SK-N-SH (cell line): Measurements from ENCODE around the gene FCER2. TPM values are rescaled to one million over a fixed set of nuclear protein-coding genes. Genes with fewer than 3 reads are reported as not detected.
A peak's percentile ranks its signal among the peaks of the same experiment; 100 is the strongest.

Experiments used
- CTCF ChIA-PET: fragments of 300-600, 350-600 bp; formaldehyde crosslinking; extraction: SDS; loops from one replicate; lab custom pipeline; 2021; lab: Yijun Ruan, JAX
- POLR2A ChIA-PET: fragments of 350-600 bp; sonication (Branson Sonifier 250); formaldehyde crosslinking; extraction: SDS; loops from one replicate; lab custom pipeline; 2020; ENCODE audit warnings: antibody characterized with exemption, inconsistent platforms; lab: Yijun Ruan, JAX
- DNase-seq: peaks from one replicate; pipeline ENCODE4 v3.0.0; 2012
- H2AFZ ChIP-seq: fragments of 200-600 bp; sonication (generic); 2 replicates; pipeline ENCODE4 v1.8.1; 2016; ENCODE audit warnings: antibody characterized with exemption, mild to moderate bottlenecking, low read depth
- H3F3A ChIP-seq: fragments of 200-600 bp; sonication (generic); replicated peaks from 2 replicates; pipeline ENCODE3; 2016; ENCODE audit warnings: antibody characterized with exemption, mild to moderate bottlenecking; ENCODE audit not compliant: insufficient read depth
- H3K27ac ChIP-seq, 2 experiments: fragments of 200-500 bp in 1 of 2; fragments of 200-600 bp in 1 of 2; sonication (Bioruptor generic) in 1 of 2; sonication (generic), shearing (Covaris generic) in 1 of 2; 2 replicates each; pipeline versions ENCODE4 v1.5.1 to v1.6.1; 2014 to 2016; ENCODE audit warnings: low read depth in 2 of 2, inconsistent platforms in 1 of 2, low read length in 1 of 2, mild to moderate bottlenecking in 1 of 2, mixed read lengths in 1 of 2
- H3K27me3 ChIP-seq: fragments of 200-600 bp; sonication (generic), shearing (Covaris generic); 2 replicates; pipeline ENCODE4 v1.6.1; 2016; ENCODE audit warnings: mixed run types; ENCODE audit not compliant: insufficient read depth
- H3K36me3 ChIP-seq, 2 experiments: fragments of 200-500 bp in 1 of 2; fragments of 200-600 bp in 1 of 2; sonication (Bioruptor generic) in 1 of 2; sonication (generic) in 1 of 2; replicated peaks in 1 of 2; 2 replicates each; pipeline versions ENCODE3 to v1.5.1; 2014 to 2016; ENCODE audit warnings: low read length in 1 of 2, mild to moderate bottlenecking in 1 of 2; ENCODE audit not compliant: insufficient read depth in 2 of 2, control insufficient read depth in 1 of 2
- H3K4me1 ChIP-seq, 2 experiments: fragments of 200-500 bp in 1 of 2; fragments of 200-600 bp in 1 of 2; sonication (Bioruptor generic) in 1 of 2; sonication (generic), shearing (Covaris generic) in 1 of 2; 2 replicates each; pipeline versions ENCODE4 v1.5.1 to v1.6.1; 2014 to 2016; ENCODE audit warnings: low read depth in 1 of 2, low read length in 1 of 2, mixed run types in 1 of 2; ENCODE audit not compliant: insufficient read depth in 2 of 2, control insufficient read depth in 1 of 2
- H3K4me2 ChIP-seq: fragments of 200-600 bp; sonication (generic), shearing (Covaris generic); 2 replicates; pipeline ENCODE4 v1.6.1; 2017; ENCODE audit warnings: mixed run types
- H3K4me3 ChIP-seq, 2 experiments: fragments of 200-500 bp in 1 of 2; fragments of 200-600 bp in 1 of 2; sonication (Bioruptor generic) in 1 of 2; sonication (generic), shearing (Covaris generic) in 1 of 2; 2 replicates each; pipeline versions ENCODE4 v1.5.1 to v1.8.1; 2014 to 2016; ENCODE audit warnings: low read depth in 2 of 2, inconsistent platforms in 1 of 2, low read length in 1 of 2, mild to moderate bottlenecking in 1 of 2, mixed read lengths in 1 of 2, moderate library complexity in 1 of 2
- H3K79me2 ChIP-seq: fragments of 200-600 bp; sonication (generic); 2 replicates; pipeline ENCODE4 v1.8.1; 2017; ENCODE audit warnings: mild to moderate bottlenecking; ENCODE audit not compliant: insufficient read depth
- H3K9ac ChIP-seq: fragments of 200-600 bp; sonication (generic); 2 replicates; pipeline ENCODE4 v1.6.1; 2017; ENCODE audit warnings: mixed run types
- H3K9me2 ChIP-seq: fragments of 200-600 bp; sonication (generic); 2 replicates; pipeline ENCODE4 v1.6.1; 2017; ENCODE audit warnings: mixed run types
- H3K9me3 ChIP-seq: fragments of 200-600 bp; sonication (generic); 2 replicates; pipeline ENCODE4 v1.6.1; 2017; ENCODE audit warnings: mixed run types, mild to moderate bottlenecking, moderate library complexity
- H4K20me1 ChIP-seq: fragments of 200-600 bp; sonication (generic); 2 replicates; pipeline ENCODE4 v1.6.1; 2017; ENCODE audit warnings: mild to moderate bottlenecking, mixed run types; ENCODE audit not compliant: insufficient read depth
- CHD2 ChIP-seq: fragments of 150-350 bp; IDR thresholded peaks from 2 replicates; pipeline ENCODE4 v1.6.1; 2018; ENCODE audit warnings: low read length; ENCODE audit not compliant: partially characterized antibody
- CTCF ChIP-seq: fragments of 200-600 bp; sonication (generic); IDR thresholded peaks from 2 replicates; pipeline ENCODE4 v1.6.1; 2017; ENCODE audit warnings: antibody characterized with exemption, mild to moderate bottlenecking, moderate library complexity
- EP300 ChIP-seq, 2 experiments: IDR thresholded peaks; 2 replicates each; pipeline versions ENCODE4 v1.4.0 to v1.6.1; 2012; ENCODE audit warnings: borderline replicate concordance in 1 of 2, low read depth in 1 of 2, low read length in 1 of 2
- FOXM1 ChIP-seq: IDR thresholded peaks from 2 replicates; pipeline ENCODE4 v1.4.0; 2012; ENCODE audit warnings: low read depth, mild to moderate bottlenecking
- GABPA ChIP-seq: IDR thresholded peaks from 2 replicates; pipeline ENCODE4 v1.4.0; 2012; ENCODE audit warnings: low read depth, mild to moderate bottlenecking
- MEF2A ChIP-seq: IDR thresholded peaks from 2 replicates; pipeline ENCODE4 v1.4.0; 2012; ENCODE audit warnings: low read depth, borderline replicate concordance
- NRF1 ChIP-seq: IDR thresholded peaks from 2 replicates; pipeline ENCODE4 v1.6.1; 2012; ENCODE audit warnings: low read depth, mild to moderate bottlenecking, low read length
- POLR2AphosphoS5 ChIP-seq: IDR thresholded peaks from 2 replicates; pipeline ENCODE4 v1.6.1; 2012; ENCODE audit warnings: low read depth, low read length
- RAD21 ChIP-seq: IDR thresholded peaks from 2 replicates; pipeline ENCODE4 v1.6.1; 2012; ENCODE audit warnings: mild to moderate bottlenecking, low read length
- RCOR1 ChIP-seq: fragments of 150-350 bp; IDR thresholded peaks from 2 replicates; pipeline ENCODE4 v1.6.1; 2017; ENCODE audit warnings: antibody characterized with exemption, low read length
- SMC3 ChIP-seq: IDR thresholded peaks from 2 replicates; pipeline ENCODE4 v1.6.1; 2012; ENCODE audit warnings: low read depth, low read length, improper control_type of control experiment
- TAF1 ChIP-seq: IDR thresholded peaks from 2 replicates; pipeline ENCODE4 v1.6.1; 2012; ENCODE audit warnings: low read depth, mild to moderate bottlenecking, low read length, moderate library complexity, borderline replicate concordance
- WGBS: methylation state at CpG from one replicate; pipeline ENCODE4 v1.1.6; 2017; ENCODE audit warnings: low lambda C conversion rate; 5-methylcytosine and 5-hydroxymethylcytosine counted together
- polyA plus RNA-seq, 3 experiments: library from polyadenylated mRNA; depleted of rRNA; stranded (reverse); fragments of >200 nt; gene quantifications; 2 replicates each; pipeline ENCODE4 v1.2.3, GENCODE V29; 2012

Gene FCER2
- polyA plus RNA-seq, 1 of the 3 experiments (the other 2 are of a cell fraction): not detected

- WGBS: 37% methylated on average over 36 of the region's 43 CpGs
- H3K79me2 ChIP-seq: peaks cover 14% of the 10 kb centered on the region
- no peaks in the 10 kb centered on the region for H3K9me3 ChIP-seq
- H3K27ac ChIP-seq: peak overlapping the region in 1 of 2 experiments; percentile 72; a peak in 1 of 4 replicates
- no peaks in the 10 kb centered on the region for H4K20me1 ChIP-seq
- TF ChIP-seq CTCF (peak; percentile 50), RAD21 (peak; percentile 22), EP300 (IDR thresholded peaks at IDR 0.05; ENCODE audit: borderline replicate concordance in 1 of 2, low read depth in 1 of 2, low read length in 1 of 2) (no peak), SMC3 (peak; percentile 35)
- peaks cover 20% of the 10 kb centered on the region for H3K27me3 ChIP-seq
- peaks cover 0 to 13% of the 10 kb centered on the region in 2 experiments; a peak in 1 of 4 replicates for H3K4me1 ChIP-seq
- H3K36me3 ChIP-seq: peaks cover 5 to 6% of the 10 kb centered on the region in 2 experiments
- H3F3A ChIP-seq: no peaks in the 10 kb centered on the region
- peak overlapping the region; percentile 93 for H3K9ac ChIP-seq
- ChIA-PET CTCF (interaction anchor here (0.6 to 8.2 kb wide), 75 partner anchors 8 to 601 kb away, joined by 3 to 171 read pairs (median 5); partner anchors contain the start of genes CLEC4M, PCP2, PET100 and RETN), POLR2A (interaction anchor here (0.6 to 1.2 kb wide), 4 partner anchors 46 to 154 kb away, joined by 3 to 8 read pairs (median 3); partner anchors contain the start of genes PET100 and XAB2)
- H3K4me3 ChIP-seq: peak overlapping the region; percentile 87 to 92
- peak; percentile 82 for DNase-seq
- peak overlapping the region; percentile 97 for H3K4me2 ChIP-seq
- H3K9me2 ChIP-seq: no peaks in the 10 kb centered on the region
- peak overlapping the region; percentile 97; the same call in 1 of the 2 replicates for H2AFZ ChIP-seq
Observed at GRCh38 chr19:7681340-7682174, 20.4 kb downstream of the FCER2 start.

- peak within 1 kb of the TSS in 1 of 2 experiments; percentile 72; a peak in 1 of 4 replicates for H3K27ac ChIP-seq
- H3K27me3 ChIP-seq: peaks cover 28% of the 10 kb centered on the region
- peak; percentile 98 for DNase-seq
- 4% methylated on average over 12 of the region's 79 CpGs for WGBS
- no peaks in the 10 kb centered on the region for H3K9me2 ChIP-seq
- peaks cover 14% of the 10 kb centered on the region for H3K79me2 ChIP-seq
- H3K9ac ChIP-seq: peak within 1 kb of the TSS; percentile 93
- no peaks in the 10 kb centered on the region for H3F3A ChIP-seq
- peak within 1 kb of the TSS; percentile 87 to 92 for H3K4me3 ChIP-seq
- peaks cover 0 to 13% of the 10 kb centered on the region in 2 experiments; a peak in 1 of 4 replicates for H3K4me1 ChIP-seq
- ChIA-PET CTCF (interaction anchor here (0.6 to 8.2 kb wide), 78 partner anchors 9 to 600 kb away, joined by 3 to 171 read pairs (median 5); partner anchors contain the start of genes CAMSAP3, CLEC4M, PCP2 and PET100), POLR2A (interaction anchor here (0.6 to 1.2 kb wide), 4 partner anchors 45 to 155 kb away, joined by 3 to 8 read pairs (median 3); partner anchors contain the start of genes PET100 and XAB2)
- TF ChIP-seq CHD2: peak; percentile 17
- TF ChIP-seq MEF2A: no peak
- TF ChIP-seq NRF1: peak; percentile 93
- no peak for TF ChIP-seq GABPA
- no peak for TF ChIP-seq FOXM1
- peak; percentile 79 for TF ChIP-seq SMC3
- TF ChIP-seq POLR2AphosphoS5: peak; percentile 54
- TF ChIP-seq RCOR1: peak; percentile 64; the same call in 1 of the 2 replicates
- TF ChIP-seq CTCF: peak; percentile 87
- peak; percentile 82 for TF ChIP-seq RAD21
- TF ChIP-seq TAF1: peak; percentile 10; the same call in 1 of the 2 replicates
- H4K20me1 ChIP-seq: no peaks in the 10 kb centered on the region
- H3K36me3 ChIP-seq: peaks cover 5 to 6% of the 10 kb centered on the region in 2 experiments
- peak within 1 kb of the TSS; percentile 97; the same call in 1 of the 2 replicates for H2AFZ ChIP-seq
- H3K9me3 ChIP-seq: no peaks in the 10 kb centered on the region
- peak within 1 kb of the TSS; percentile 97 for H3K4me2 ChIP-seq
Observed at GRCh38 chr19:7680606-7681339, 21.2 kb downstream of the FCER2 start, which contains the start of gene TRAPPC5. TRAPPC5 (plus strand) TSS chr19:7680833; CDS start chr19:7682254, 1,421 bp downstream.
